GM10248 (cell line): ENCODE measurements around the gene SPINK14.

ENCODE experiments used
- CTCF ChIA-PET: fragments of 300-600 bp; sonication (Branson Sonifier 250); formaldehyde crosslinking; extraction: SDS; loops from one replicate; lab custom pipeline; 2021; ENCODE audit warnings: antibody characterized with exemption; lab: Yijun Ruan, JAX
- POLR2A ChIA-PET: fragments of 350-650 bp; sonication (Branson Sonifier 250); formaldehyde crosslinking; extraction: SDS; loops from one replicate; lab custom pipeline; 2020; ENCODE audit warnings: antibody characterized with exemption; lab: Yijun Ruan, JAX
- DNase-seq: peaks from one replicate; pipeline ENCODE4 v3.0.0; 2012; ENCODE audit errors: extremely low spot score
- TF ChIP-seq, protein P1 (sequence below): IDR thresholded peaks from 2 replicates; pipeline ENCODE4 v1.5.1; 2012; ENCODE audit warnings: mild to moderate bottlenecking, low read depth; ENCODE audit errors: extremely low read depth, missing control alignments, control extremely low read depth

Gene SPINK14

DNA sequence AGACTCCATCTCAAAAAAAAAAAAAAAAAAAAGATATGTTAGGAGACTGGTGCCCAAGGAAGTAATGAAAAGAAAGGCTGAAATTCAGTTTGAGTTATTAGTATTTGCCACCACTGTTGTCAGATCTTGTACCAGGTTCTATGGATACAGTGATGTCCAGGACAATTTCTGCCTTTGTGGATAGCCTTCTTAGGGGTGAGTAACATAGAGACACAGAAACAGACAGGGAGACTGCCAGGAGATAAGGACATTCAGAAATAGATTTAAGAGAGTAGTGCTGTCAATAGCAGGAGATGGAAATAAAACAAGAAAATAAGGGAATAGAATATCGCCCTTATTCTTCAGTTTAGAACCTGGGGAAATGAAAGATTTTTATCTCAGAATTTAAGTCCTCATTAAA lies 6.3 kb upstream of the SPINK14 start:
- TF ChIP-seq, protein P1, sequence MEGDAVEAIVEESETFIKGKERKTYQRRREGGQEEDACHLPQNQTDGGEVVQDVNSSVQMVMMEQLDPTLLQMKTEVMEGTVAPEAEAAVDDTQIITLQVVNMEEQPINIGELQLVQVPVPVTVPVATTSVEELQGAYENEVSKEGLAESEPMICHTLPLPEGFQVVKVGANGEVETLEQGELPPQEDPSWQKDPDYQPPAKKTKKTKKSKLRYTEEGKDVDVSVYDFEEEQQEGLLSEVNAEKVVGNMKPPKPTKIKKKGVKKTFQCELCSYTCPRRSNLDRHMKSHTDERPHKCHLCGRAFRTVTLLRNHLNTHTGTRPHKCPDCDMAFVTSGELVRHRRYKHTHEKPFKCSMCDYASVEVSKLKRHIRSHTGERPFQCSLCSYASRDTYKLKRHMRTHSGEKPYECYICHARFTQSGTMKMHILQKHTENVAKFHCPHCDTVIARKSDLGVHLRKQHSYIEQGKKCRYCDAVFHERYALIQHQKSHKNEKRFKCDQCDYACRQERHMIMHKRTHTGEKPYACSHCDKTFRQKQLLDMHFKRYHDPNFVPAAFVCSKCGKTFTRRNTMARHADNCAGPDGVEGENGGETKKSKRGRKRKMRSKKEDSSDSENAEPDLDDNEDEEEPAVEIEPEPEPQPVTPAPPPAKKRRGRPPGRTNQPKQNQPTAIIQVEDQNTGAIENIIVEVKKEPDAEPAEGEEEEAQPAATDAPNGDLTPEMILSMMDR: no peak
- DNase-seq: no peak
- CTCF ChIA-PET: no interaction called here
- POLR2A ChIA-PET: no interaction called here

DNA sequence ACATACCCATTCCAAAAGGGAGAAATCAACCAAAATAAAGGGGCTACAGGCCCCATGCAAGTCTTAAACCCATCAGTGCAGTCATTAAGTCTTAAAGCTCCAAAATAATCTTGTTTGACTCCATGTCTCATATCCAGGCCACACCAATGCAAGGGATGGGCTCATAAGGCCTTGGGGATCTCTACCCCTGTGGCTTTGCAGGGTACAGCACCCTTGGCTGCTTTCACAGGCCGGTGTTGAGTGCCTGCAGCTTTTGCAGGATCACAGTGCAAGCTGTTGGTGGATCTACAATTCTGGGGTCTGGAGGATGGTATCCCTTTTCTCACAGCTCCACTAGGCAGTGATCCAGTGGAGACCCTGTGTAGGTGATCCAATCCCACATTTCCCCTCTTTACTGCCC lies 5.0 kb upstream of the SPINK14 start:
- TF ChIP-seq, protein P1: no peak
- ChIA-PET CTCF (no interaction called here), POLR2A (no interaction called here)
- DNase-seq: no peak

DNA sequence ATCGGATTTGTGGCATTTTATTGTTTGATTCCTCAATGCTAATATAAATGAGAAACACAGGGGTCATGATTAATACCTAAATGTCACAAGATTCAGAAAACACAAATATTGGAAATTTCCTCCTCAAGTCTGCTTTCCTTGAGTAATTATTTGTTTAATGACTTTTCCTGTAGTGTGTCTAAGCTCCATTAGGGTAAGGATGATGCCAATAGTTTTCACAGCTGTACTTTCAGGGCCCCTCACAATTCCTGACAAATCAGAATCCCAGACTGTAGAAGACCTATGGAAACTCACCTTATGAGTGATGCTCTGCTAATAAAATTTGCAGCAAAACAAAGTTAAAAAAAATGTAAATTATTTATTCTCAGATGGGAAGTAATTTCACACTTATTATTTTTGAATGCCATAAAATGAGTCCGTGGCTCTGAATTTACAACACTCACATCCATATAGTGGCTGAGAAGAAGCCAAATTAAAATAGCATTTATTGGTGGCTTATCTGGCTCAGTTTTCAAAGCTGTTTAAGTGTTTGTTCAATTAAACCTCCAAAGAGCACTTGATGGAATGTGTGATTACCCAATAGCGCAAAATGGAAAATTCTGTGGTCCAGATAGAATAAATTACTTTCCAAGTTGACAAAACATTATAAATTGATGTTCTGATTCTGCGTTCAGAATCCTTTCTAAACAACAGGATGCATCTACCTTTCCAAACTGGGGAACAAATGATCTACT lies 1.6 kb upstream of the SPINK14 start:
- CTCF ChIA-PET: interaction anchor here (1.2 to 1.8 kb wide), 2 partner anchors 8 to 10 kb away, joined by 3 to 4 read pairs; no protein-coding TSS in a partner anchor
- POLR2A ChIA-PET: no interaction called here

DNA sequence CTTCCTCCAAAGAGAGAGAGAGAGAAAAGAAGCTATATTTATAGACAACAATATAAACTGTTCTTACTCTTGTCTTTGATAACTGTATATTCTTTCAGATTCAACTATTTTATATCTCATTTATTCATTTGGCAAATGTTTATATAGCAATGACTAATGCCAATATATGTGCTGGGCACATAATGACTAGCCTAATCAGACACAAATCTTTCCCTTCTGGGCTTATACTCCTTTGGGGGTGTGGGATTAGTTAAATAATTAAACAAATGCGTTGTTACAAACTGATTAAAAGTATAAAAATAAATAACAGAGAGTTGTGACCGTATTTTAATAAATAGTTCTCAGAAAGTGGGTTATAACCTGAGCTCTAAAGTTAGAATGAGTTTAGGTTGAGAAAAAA lies 4.0 kb downstream of the SPINK14 start:
- TF ChIP-seq, protein P1: no peak
- CTCF ChIA-PET: interaction anchor here (1.1 to 2.5 kb wide), 2 partner anchors 21 to 558 kb away, joined by 3 to 10 read pairs; no protein-coding TSS in a partner anchor
- DNase-seq: no peak
- POLR2A ChIA-PET: no interaction called here

More for the DNA sequence above, 1.6 kb upstream of the SPINK14 start:
- DNase-seq: no peak
- TF ChIP-seq, protein P1: no peak

DNA sequence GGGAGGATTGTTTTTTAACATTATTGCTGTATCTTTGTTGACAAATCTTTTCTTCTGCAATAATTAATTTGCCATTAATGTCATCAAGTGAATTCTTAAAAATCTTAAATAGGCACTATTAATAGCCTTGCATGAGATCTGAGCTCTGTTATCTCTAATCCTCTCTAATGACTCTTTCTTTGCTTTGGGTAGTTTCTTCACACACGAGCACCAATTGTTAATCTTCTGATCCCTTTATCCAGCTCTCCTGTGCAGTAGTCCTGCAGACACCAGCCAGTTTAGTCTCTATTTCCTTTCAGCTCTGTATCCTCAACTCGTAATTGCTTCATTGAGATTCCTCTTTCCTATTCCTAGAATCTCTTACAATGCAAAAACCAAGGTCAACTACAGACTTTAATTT lies 8.1 kb downstream of the SPINK14 start:
- DNase-seq: no peak
- CTCF ChIA-PET: interaction anchor here (0.6 to 1.6 kb wide), 4 partner anchors 11 to 556 kb away, joined by 3 read pairs; partner anchors contain the start of gene SPINK6
- POLR2A ChIA-PET: no interaction called here
- TF ChIP-seq, protein P1: no peak

DNA sequence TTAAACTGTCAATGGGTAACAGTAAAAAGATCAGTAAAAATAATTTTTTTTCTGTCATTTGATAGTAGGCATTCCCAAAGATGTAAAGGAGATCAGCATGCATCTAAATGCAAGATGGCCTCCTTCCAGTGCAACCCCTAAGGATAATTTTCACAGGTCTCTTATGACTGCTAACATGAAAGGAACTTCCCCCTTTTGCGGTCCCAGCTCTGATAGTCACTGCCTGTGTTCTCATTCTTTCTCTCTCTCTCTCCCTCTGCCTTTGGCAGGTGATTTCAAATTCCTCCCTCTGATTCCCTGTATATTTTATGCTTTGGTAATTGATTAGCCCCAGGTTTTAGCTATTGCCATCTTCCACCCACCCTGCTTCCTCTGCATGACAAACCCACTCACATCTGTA lies 8.9 kb downstream of the SPINK14 start:
- ChIA-PET CTCF (interaction anchor here (1.2 to 1.6 kb wide), 3 partner anchors 11 to 555 kb away, joined by 3 read pairs; no protein-coding TSS in a partner anchor), POLR2A (no interaction called here)
- TF ChIP-seq, protein P1: no peak
- DNase-seq: no peak
